ENCODE data around the gene OR5W2.

DNA sequence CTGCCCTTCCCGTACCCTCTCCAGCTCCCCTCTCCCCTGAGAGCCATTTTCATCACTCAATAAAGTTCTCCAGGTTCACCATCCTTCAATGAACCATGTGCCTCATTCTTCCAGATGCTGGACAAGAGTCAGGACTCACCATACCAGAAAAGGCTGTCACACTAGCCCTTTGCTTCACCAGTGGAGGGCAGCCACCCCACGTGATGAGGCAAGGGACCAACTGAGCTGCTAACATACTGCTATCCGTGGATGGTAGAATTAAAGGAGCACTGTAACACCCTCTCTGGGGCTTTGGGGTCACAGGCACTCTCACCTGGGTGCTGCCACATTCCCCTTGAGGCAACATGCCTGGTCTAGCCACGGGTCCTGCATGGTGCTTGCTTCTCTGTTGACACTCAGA lies 34.9 kb upstream of the OR5W2 start:
- TF ChIP-seq, protein P1, sequence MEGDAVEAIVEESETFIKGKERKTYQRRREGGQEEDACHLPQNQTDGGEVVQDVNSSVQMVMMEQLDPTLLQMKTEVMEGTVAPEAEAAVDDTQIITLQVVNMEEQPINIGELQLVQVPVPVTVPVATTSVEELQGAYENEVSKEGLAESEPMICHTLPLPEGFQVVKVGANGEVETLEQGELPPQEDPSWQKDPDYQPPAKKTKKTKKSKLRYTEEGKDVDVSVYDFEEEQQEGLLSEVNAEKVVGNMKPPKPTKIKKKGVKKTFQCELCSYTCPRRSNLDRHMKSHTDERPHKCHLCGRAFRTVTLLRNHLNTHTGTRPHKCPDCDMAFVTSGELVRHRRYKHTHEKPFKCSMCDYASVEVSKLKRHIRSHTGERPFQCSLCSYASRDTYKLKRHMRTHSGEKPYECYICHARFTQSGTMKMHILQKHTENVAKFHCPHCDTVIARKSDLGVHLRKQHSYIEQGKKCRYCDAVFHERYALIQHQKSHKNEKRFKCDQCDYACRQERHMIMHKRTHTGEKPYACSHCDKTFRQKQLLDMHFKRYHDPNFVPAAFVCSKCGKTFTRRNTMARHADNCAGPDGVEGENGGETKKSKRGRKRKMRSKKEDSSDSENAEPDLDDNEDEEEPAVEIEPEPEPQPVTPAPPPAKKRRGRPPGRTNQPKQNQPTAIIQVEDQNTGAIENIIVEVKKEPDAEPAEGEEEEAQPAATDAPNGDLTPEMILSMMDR (IDR thresholded peaks at IDR 0.05 in 2 of 3, conservative IDR thresholded peaks at IDR 0.05 in 1 of 3; ENCODE audit: control insufficient read depth in 2 of 3, extremely low read depth in 1 of 3, insufficient read depth in 1 of 3, low read depth in 3 of 3, low read length in 3 of 3) = no peak
- TF ChIP-seq CBX5 (IDR thresholded peaks at IDR 0.05; ENCODE audit: low read depth) = no peak
- TF ChIP-seq RCOR1 (conservative IDR thresholded peaks at IDR 0.05; ENCODE audit: low read depth, low read length) = no peak
- no peak for TF ChIP-seq TAF1 (IDR thresholded peaks at IDR 0.05; ENCODE audit: borderline replicate concordance, low read depth, low read length)
- TF ChIP-seq SUZ12 (IDR thresholded peaks at IDR 0.05; ENCODE audit: unreplicated experiment) = no peak
- no peak for TF ChIP-seq SMC3 (IDR thresholded peaks at IDR 0.05; ENCODE audit: borderline replicate concordance, low read length)
- no peak for TF ChIP-seq EZH2 (IDR thresholded peaks at IDR 0.05; ENCODE audit: borderline replicate concordance, control insufficient read depth, low read depth, low read length)
- TF ChIP-seq POLR2AphosphoS2 (IDR thresholded peaks at IDR 0.05; ENCODE audit: low read depth, low read length) = no peak
- TF ChIP-seq POLR2A (IDR thresholded peaks at IDR 0.05; ENCODE audit: low read depth, low read length) = no peak
- TF ChIP-seq POLR2AphosphoS5 (IDR thresholded peaks at IDR 0.05; ENCODE audit: low read length) = no peak

Data from GM12878 (cell line).